IMR-90 (cell line): ENCODE results near the gene TGM4. TPM values are rescaled to one million over a fixed set of nuclear protein-coding genes. Genes with fewer than 3 reads are reported as not detected.

Source experiments
- ATAC-seq: fragments of 200-7000 bp; cut with Tn5 transposase; 2 replicates; pipeline ENCODE4 v1.9.1; 2020; ENCODE audit warnings: low read depth, mild to moderate bottlenecking, moderate library complexity
- BruUV-seq: library from RNA; stranded (reverse); fragments of 400-500 nt; replicated peaks from 2 replicates; lab custom pipeline; 2021; lab: Mats Ljungman, UMichigan
- CTCF ChIA-PET: fragments of 300-600 bp; formaldehyde crosslinking; extraction: SDS; loops from one replicate; lab custom pipeline; 2021; ENCODE audit warnings: antibody characterized with exemption; lab: Yijun Ruan, JAX
- POLR2A ChIA-PET: fragments of 300-600 bp; sonication (Branson Sonifier 250); formaldehyde crosslinking; loops from one replicate; lab custom pipeline; 2022; ENCODE audit warnings: antibody characterized with exemption; ENCODE audit not compliant: unreplicated experiment; lab: Charles Lee
- DNase-seq: peaks from one replicate; pipeline ENCODE4 v3.0.0; 2013
- H2AFZ ChIP-seq: replicated peaks from 2 replicates; pipeline ENCODE3; 2013; ENCODE audit warnings: low read length, mild to moderate bottlenecking; ENCODE audit not compliant: poor library complexity
- H2AK5ac ChIP-seq: 2 replicates; pipeline ENCODE4 v1.6.1; 2013; ENCODE audit warnings: low read depth, low read length, inconsistent platforms
- H2AK9ac ChIP-seq: replicated peaks from 2 replicates; pipeline ENCODE3; 2013; ENCODE audit warnings: mild to moderate bottlenecking, low read depth, low read length, moderate library complexity; ENCODE audit not compliant: poor library complexity
- H2BK120ac ChIP-seq: 2 replicates; pipeline ENCODE4 v1.6.1; 2013; ENCODE audit warnings: low read depth, low read length, inconsistent platforms
- H2BK15ac ChIP-seq: 3 replicates; pipeline ENCODE4 v1.6.1; 2013; ENCODE audit warnings: low read depth, low read length, inconsistent platforms
- H2BK20ac ChIP-seq: 2 replicates; pipeline ENCODE4 v1.6.1; 2013; ENCODE audit warnings: low read depth, mild to moderate bottlenecking, inconsistent platforms, low read length, moderate library complexity
- H2BK5ac ChIP-seq: 2 replicates; pipeline ENCODE4 v1.6.1; 2013; ENCODE audit warnings: mild to moderate bottlenecking, low read depth, low read length, inconsistent platforms; ENCODE audit not compliant: poor library complexity, severe bottlenecking
- H3K14ac ChIP-seq: replicated peaks from 2 replicates; pipeline ENCODE4 v1.6.1; 2013; ENCODE audit warnings: low read depth, low read length, inconsistent platforms
- H3K18ac ChIP-seq: 2 replicates; pipeline ENCODE4 v1.6.1; 2013; ENCODE audit warnings: low read depth, low read length, control low read depth
- H3K23ac ChIP-seq: 2 replicates; pipeline ENCODE4 v1.6.1; 2013; ENCODE audit warnings: low read depth, low read length, inconsistent platforms
- H3K27ac ChIP-seq: 2 replicates; pipeline ENCODE4 v1.5.1; 2013; ENCODE audit warnings: mild to moderate bottlenecking, control low read depth, low read length; ENCODE audit not compliant: insufficient read depth
- H3K27me3 ChIP-seq: 2 replicates; pipeline ENCODE4 v1.6.1; 2013; ENCODE audit warnings: low read length; ENCODE audit not compliant: control insufficient read depth, insufficient read depth
- H3K36me3 ChIP-seq: 2 replicates; pipeline ENCODE4 v1.6.1; 2013; ENCODE audit warnings: low read length, mixed read lengths; ENCODE audit not compliant: control insufficient read depth, insufficient read depth
- H3K4ac ChIP-seq: 2 replicates; pipeline ENCODE4 v1.6.1; 2013; ENCODE audit warnings: low read depth, low read length, inconsistent platforms
- H3K4me1 ChIP-seq: 2 replicates; pipeline ENCODE4 v1.6.1; 2013; ENCODE audit warnings: low read length, mixed read lengths; ENCODE audit not compliant: control insufficient read depth, insufficient read depth
- H3K4me2 ChIP-seq: 2 replicates; pipeline ENCODE4 v1.6.1; 2013; ENCODE audit warnings: low read depth, mild to moderate bottlenecking, control low read depth, low read length, moderate library complexity
- H3K4me3 ChIP-seq: 2 replicates; pipeline ENCODE4 v1.5.1; 2013; ENCODE audit warnings: low read depth, mild to moderate bottlenecking, control low read depth, low read length, moderate library complexity; ENCODE audit not compliant: insufficient read depth
- H3K56ac ChIP-seq: 2 replicates; pipeline ENCODE4 v1.6.1; 2013; ENCODE audit warnings: low read length, inconsistent platforms; ENCODE audit not compliant: insufficient read depth; ENCODE audit errors: extremely low read depth
- H3K79me1 ChIP-seq, 2 experiments: 2 replicates each; pipeline ENCODE4 v1.6.1; 2013; ENCODE audit warnings: low read length in 2 of 2, inconsistent platforms in 1 of 2, low read depth in 1 of 2
- H3K9ac ChIP-seq: 2 replicates; pipeline ENCODE4 v1.6.1; 2013; ENCODE audit warnings: low read depth, low read length, control low read depth
- H3K9me1 ChIP-seq: 2 replicates; pipeline ENCODE4 v1.6.1; 2013; ENCODE audit warnings: low read length, inconsistent platforms; ENCODE audit not compliant: insufficient read depth
- H3K9me3 ChIP-seq: 2 replicates; pipeline ENCODE4 v1.6.1; 2013; ENCODE audit warnings: low read length; ENCODE audit not compliant: control insufficient read depth, insufficient read depth
- H4K20me1 ChIP-seq: 2 replicates; pipeline ENCODE4 v1.6.1; 2013; ENCODE audit warnings: low read length, inconsistent platforms; ENCODE audit not compliant: insufficient read depth
- H4K5ac ChIP-seq: 2 replicates; pipeline ENCODE4 v1.6.1; 2013; ENCODE audit warnings: mild to moderate bottlenecking, low read depth, low read length, control low read depth
- H4K8ac ChIP-seq, 2 experiments: 2 replicates each; pipeline ENCODE4 v1.6.1; 2013; ENCODE audit warnings: low read depth in 2 of 2, low read length in 2 of 2, control low read depth in 1 of 2, inconsistent platforms in 1 of 2
- H4K91ac ChIP-seq: 2 replicates; pipeline ENCODE4 v1.6.1; 2013; ENCODE audit warnings: low read depth, low read length, inconsistent platforms; ENCODE audit not compliant: insufficient read depth
- CHD1 ChIP-seq: IDR thresholded peaks from 2 replicates; pipeline ENCODE4 v1.6.1; 2012; ENCODE audit warnings: low read depth, low read length, improper control_type of control experiment
- FOS ChIP-seq: fragments of 150-350 bp; IDR thresholded peaks from 2 replicates; pipeline ENCODE4 v1.6.1; 2016; ENCODE audit warnings: low read depth, low read length
- POLR2A ChIP-seq: IDR thresholded peaks from 2 replicates; pipeline ENCODE4 v1.6.1; 2012; ENCODE audit warnings: mild to moderate bottlenecking, low read depth, low read length
- WGBS, 2 experiments: methylation state at CpG; one replicate each; pipeline versions ENCODE4 v1.1.5 to v1.1.7; 2013; ENCODE audit warnings: missing lambda C conversion rate in 2 of 2; ENCODE audit not compliant: insufficient read length in 1 of 2; ENCODE audit errors: extremely low coverage in 2 of 2; 5-methylcytosine and 5-hydroxymethylcytosine counted together
- dilution Hi-C: fragments of 300-500 bp; cut with HindIII; formaldehyde crosslinking; loops from one replicate; pipeline ENCODE4 v1.14.3; 2018; ENCODE audit warnings: low sequenced_read_pairs; ENCODE audit not compliant: unreplicated experiment
- in situ Hi-C: fragments of 300-500 bp; cut with MboI; formaldehyde crosslinking; loops from 3 replicates; pipeline ENCODE4 v1.14.3; 2019; ENCODE audit warnings: low sequenced_read_pairs, inconsistent platforms, mixed read lengths
- intact Hi-C: fragments of 100-400 bp; cut with micrococcal nuclease; formaldehyde crosslinking; loops from 2 replicates; pipeline ENCODE4 v1.10.0; 2022
- polyA plus RNA-seq, 3 experiments: library from polyadenylated mRNA; depleted of rRNA; stranded (reverse); fragments of >200 nt; gene quantifications; 2 replicates each; pipeline ENCODE4 v1.2.3, GENCODE V29; 2012; ENCODE audit warnings: low replicate concordance in 1 of 3
- total RNA-seq: library from RNA; depleted of rRNA; stranded (reverse); fragments of >200 nt; gene quantifications from 2 replicates; pipeline ENCODE4 v1.2.3, GENCODE V29; 2012

The TGM4 gene
- total and polyA plus RNA-seq, 2 of the 4 experiments (the other 2 are of a cell fraction), result under 0.01 to 0.10 TPM

GRCh38 chr3:44950275-44950734 is 75.9 kb downstream of the TGM4 start:
- Histone ChIP-seq H3K56ac (no peak overlapping the region), H3K36me3 (peaks cover 3% of the 10 kb centered on the region; the same call in 1 of the 2 replicates), H3K27ac (no peak overlapping the region), H3K4me2 (no peak overlapping the region), H2AFZ (no peak overlapping the region), H3K9ac (no peak overlapping the region), H3K4me1 (peaks cover 5% of the 10 kb centered on the region; the same call in 1 of the 2 replicates), H4K8ac (no peak overlapping the region), H3K9me1 (peaks cover 30% of the 10 kb centered on the region; the same call in 1 of the 2 replicates), H4K5ac (no peak overlapping the region), H2BK5ac (no peak overlapping the region), H3K4ac (no peak overlapping the region), H3K79me1 (peaks cover 24 to 62% of the 10 kb centered on the region in 2 experiments), H2AK9ac (no peak overlapping the region), H3K23ac (no peak overlapping the region), H3K18ac (no peak overlapping the region), H3K27me3 (no peaks in the 10 kb centered on the region), H4K20me1 (peaks cover 22% of the 10 kb centered on the region), H3K4me3 (no peak overlapping the region), H3K9me3 (no peaks in the 10 kb centered on the region), H2BK20ac (no peak overlapping the region), H2BK15ac (no peak overlapping the region), H2BK120ac (no peak overlapping the region), H3K14ac (no peak overlapping the region), H2AK5ac (no peak overlapping the region), H4K91ac (no peak overlapping the region)
- intact Hi-C loops, result no loop called here
- 100% methylated on average over 1 of the region's 2 CpGs; no CpG with 5 or more reads in 1 of the 2 experiments for WGBS, 2 experiments
- in situ Hi-C loops, result no loop called here
- TF ChIP-seq FOS (no peak), POLR2A (no peak), CHD1 (no peak)
- ChIA-PET POLR2A (no interaction called here), CTCF (no interaction called here)
- DNase-seq (no peak), ATAC-seq (no peak)
- BruUV-seq, result no TSS peak
- dilution Hi-C loops, result no loop called here
